ENCODE data around the gene MYO18B.

DNA sequence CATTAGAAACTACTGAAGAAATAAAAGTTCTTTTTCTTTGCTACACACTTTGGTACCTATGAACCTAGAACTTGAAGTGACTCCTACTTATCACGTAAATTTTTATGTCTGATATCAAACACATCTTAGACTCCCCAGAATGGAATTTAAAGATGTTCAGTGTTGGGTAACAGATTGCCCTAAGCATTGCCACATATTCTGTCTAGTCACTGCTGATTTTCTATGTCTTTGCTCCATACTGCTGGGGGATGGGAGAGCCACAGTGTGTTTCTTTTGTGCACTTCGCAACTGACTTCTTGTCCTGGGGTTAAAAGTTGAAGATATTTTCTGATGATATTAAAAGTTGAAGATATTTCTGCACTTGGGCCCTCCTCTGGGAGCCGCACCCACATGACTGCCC lies 19.4 kb upstream of the MYO18B start:
- TF ChIP-seq, protein P1, sequence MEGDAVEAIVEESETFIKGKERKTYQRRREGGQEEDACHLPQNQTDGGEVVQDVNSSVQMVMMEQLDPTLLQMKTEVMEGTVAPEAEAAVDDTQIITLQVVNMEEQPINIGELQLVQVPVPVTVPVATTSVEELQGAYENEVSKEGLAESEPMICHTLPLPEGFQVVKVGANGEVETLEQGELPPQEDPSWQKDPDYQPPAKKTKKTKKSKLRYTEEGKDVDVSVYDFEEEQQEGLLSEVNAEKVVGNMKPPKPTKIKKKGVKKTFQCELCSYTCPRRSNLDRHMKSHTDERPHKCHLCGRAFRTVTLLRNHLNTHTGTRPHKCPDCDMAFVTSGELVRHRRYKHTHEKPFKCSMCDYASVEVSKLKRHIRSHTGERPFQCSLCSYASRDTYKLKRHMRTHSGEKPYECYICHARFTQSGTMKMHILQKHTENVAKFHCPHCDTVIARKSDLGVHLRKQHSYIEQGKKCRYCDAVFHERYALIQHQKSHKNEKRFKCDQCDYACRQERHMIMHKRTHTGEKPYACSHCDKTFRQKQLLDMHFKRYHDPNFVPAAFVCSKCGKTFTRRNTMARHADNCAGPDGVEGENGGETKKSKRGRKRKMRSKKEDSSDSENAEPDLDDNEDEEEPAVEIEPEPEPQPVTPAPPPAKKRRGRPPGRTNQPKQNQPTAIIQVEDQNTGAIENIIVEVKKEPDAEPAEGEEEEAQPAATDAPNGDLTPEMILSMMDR (conservative IDR thresholded peaks at IDR 0.05 in 1 of 2, IDR thresholded peaks at IDR 0.05 in 1 of 2; ENCODE audit: extremely low read depth in 1 of 2, insufficient read depth in 1 of 2, low read depth in 1 of 2, low read length in 2 of 2): no peak
- TF ChIP-seq EZH2 (IDR thresholded peaks at IDR 0.05; ENCODE audit: borderline replicate concordance, low read length): no peak

Measured in mammary epithelial cell (primary cell).